GM19467 (cell line): ENCODE results near the gene PLOD3.
"Not testable (repeated sequence)": the region's sequence is repeated elsewhere in the genome, so short reads cannot be mapped to it uniquely, and the experiment has no call there.

Source experiments
- ATAC-seq: cut with Tn5 transposase; IDR thresholded peaks from one replicate; pipeline ENCODE4 v1.9.1; 2021; ENCODE audit warnings: mild to moderate bottlenecking, moderate library complexity; ENCODE audit not compliant: unreplicated experiment

The PLOD3 gene

DNA sequence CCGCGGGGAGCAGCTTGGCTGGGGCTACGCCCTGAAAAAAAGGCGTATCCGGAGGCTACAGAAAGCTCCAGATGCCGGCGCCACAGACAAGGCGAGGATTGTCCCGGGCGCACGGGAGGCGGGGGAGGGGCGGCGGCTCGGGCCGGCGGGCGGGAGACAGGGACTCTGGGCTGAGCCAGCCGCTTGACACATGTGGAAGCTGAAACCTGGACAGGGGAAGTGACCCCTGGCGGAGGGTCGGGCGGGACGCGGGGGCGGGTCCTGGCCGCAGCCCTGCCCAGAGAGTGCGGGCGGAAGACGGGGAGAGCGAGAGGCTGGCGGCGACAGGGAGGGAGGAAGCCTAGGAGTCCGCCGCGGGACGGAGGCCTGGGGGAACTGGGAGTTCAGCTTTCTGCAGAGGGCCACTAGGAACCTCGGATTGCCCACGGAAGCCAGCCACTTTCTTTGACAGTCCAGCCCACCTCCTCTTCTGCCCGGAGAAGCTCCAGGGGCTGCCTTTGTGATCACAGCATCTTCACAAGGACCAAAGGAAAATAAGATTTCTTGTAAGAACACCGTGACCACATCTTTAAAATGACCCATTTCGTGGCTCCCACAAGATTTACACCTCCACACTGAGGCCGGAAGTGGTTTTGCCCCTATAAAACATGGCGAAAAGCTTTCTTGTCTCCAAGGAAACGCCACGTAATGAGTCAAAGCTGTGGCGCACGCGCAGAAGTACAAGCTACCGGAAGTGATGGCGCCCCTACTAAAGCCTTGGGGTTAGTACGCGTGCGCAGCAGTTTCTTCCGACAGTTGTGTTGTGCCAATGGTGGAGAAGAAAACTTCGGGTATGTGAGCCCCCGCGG lies at the start of gene PLOD3, which contains the start of gene ZNHIT1:
Gene PLOD3 (minus strand): TSS at position 194 of the 848 bp plus-strand sequence. CDS start 307 bp downstream, outside the sequence.
Gene ZNHIT1 (plus strand): TSS at position 778 of the 848 bp plus-strand sequence. CDS start 31 bp downstream, at position 809.
- ATAC-seq = peak; percentile 59

DNA sequence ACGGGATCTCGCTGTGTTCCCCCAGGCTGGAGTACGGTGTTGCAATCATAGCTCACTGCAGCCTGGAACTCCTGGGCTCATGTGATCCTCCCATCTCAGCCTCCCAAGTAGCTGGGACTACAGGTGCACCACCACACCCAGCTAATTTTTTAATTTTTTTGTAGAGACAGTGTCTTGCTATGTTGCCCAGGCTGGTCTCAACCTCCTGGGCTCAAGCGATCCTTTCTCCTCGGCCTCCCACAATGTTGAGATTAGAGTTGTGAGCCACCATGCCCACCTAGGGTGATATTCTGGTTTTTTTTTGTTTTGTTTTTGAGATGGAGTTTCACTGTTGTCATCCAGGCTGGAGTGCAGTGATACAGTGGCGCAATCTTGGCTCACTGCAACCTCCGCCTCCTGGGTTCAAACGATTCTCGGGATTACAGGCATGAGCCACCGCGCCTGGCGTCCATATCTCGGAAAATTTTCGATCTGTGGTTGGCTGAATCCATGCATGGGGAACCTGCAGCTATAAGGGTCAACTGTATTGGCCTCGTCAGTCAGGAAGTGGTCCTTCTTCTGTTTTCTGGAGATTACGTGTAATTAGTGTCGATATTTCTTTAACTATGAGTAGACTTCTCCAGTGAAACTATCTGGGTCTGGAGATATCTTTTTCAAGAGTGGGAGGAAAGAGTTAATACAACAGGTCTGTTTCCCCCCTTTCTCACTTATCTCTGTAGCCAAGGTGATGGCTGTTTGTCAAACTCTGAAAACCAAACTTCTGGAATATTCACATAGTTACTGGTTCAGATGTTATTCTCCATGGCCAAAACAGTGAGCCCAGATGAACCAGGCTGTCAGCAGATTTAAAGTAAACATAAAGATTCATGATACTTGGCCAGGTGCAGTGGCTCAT lies 48.5 kb upstream of the PLOD3 start:
- ATAC-seq = no peak

- not testable (repeated sequence) for ATAC-seq
These were observed 46.8 kb upstream of the PLOD3 start for GRCh38 chr7:101264102-101264706.

GRCh38 chr7:101258243-101258731 lies 40.9 kb upstream of the PLOD3 start:
- no peak for ATAC-seq

DNA sequence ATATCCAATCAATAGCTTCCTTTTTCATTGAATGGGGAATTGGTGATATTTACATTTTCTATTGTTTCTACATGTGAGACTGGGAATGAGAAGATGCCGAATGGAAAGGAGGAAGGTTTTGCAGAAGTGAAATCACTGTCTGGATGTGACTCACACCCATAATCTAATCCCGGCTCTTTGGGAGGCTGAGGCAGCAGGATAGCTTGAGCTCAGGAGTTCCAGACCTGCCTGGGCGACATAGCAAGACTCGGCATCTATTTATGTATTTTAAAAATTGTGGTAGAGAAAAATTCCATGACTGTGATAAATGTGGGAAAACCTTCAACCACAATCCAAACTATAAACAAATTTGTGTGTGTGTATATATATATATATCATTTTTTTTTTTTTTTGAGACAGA lies 38.4 kb upstream of the PLOD3 start:
- ATAC-seq = no peak

DNA sequence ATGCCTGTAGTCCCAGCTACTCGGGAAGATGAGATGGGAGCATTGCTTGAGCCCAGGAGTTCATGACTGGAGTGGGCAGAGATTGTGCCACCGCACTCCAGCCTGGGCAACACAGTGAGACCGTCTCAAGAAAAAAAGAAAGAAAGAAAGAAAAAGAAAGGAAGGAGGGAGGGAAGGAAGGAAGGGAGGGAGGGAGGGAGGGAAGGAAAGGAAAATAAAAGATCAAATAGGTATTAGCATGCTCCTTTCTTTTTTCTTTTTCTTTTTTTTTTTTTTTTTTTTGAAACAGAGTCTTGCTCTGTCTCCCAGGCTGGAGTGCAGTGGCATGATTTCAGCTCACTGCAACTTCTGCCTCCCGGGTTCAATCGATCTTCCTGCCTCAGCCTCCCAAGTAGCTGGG lies 35.8 kb upstream of the PLOD3 start:
- ATAC-seq = not testable (repeated sequence)

GRCh38 chr7:101251871-101252659 lies 34.7 kb upstream of the PLOD3 start:
- peak; percentile 98 for ATAC-seq

GRCh38 chr7:101250324-101250723 lies 32.9 kb upstream of the PLOD3 start:
- ATAC-seq = no peak

- ATAC-seq = no peak
These were observed 30.9 kb upstream of the PLOD3 start for GRCh38 chr7:101248276-101248675.

- ATAC-seq = no peak
These were observed 27.8 kb upstream of the PLOD3 start for GRCh38 chr7:101245147-101245668.

DNA sequence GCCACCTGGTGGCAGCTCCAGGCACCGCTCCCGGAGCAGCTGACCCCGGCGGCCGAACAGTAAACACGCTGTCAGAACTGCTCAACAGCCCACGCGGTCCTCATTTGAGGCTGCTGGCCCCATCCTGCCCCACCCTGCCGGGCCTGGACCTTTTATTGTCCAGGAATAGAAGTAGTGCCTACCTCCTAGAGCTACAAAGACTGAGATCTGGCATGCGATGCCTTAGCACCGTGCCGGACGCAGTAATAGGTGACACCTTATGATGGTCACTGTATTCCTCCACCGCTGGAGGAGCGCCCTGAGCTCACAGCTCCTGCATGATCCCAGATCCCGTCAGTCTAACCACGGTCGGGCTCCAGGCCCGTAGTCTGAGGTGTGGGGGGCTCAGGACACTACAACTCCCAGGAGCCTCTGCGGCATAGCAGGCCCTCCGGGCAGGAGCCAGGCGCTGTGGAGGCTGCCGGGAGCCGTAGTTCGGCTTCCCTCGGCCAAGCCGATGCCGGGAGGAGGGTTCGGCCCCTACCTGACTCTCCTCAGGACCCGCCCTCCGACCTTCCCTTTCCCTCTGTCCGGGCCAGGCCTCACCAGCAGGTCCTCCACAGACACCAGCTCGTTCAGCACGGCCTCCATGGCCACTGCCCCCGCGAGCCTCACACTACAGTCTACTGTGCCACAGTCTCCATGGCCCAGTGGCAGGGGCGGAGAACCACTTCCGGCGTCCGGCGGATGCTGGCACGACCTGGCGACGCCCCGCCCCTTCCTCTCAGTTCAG lies 27.2 kb upstream of the PLOD3 start, which contains the start of gene FIS1:
Gene FIS1 (minus strand): TSS at position 707 of the 772 bp plus-strand sequence. CDS start 77 bp downstream, at position 630.
- peak; percentile 84 for ATAC-seq

- no peak for ATAC-seq
These were observed 26.4 kb upstream of the PLOD3 start for GRCh38 chr7:101243646-101244374.

- no peak for ATAC-seq
These were observed 24.3 kb upstream of the PLOD3 start for GRCh38 chr7:101241443-101242349.

DNA sequence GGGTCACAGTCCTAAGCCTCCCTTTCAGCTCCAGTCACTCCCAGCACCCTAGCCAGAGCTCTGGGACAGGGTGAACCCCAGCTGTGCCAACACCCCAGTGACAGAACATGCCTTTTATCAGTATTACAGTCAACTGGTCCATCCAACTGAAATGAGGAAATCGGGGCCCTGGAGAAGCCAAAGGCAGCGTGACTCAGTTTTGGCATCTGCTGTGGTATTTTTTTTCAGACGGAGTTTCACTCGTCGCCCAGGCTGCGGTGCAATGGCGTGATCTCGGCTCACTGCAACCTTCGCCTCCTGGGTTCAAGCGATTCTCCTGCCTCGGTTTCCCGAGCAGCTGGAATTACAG lies 23.6 kb upstream of the PLOD3 start:
- ATAC-seq = no peak

GRCh38 chr7:101240226-101241014 lies 23.0 kb upstream of the PLOD3 start:
- no peak for ATAC-seq

- no peak for ATAC-seq
These were observed 22.5 kb upstream of the PLOD3 start for GRCh38 chr7:101239951-101240220.
